ENCODE measurements around the gene POU2AF2. TPM values are rescaled to one million over a fixed set of nuclear protein-coding genes. Genes with fewer than 3 reads are reported as not detected.

The POU2AF2 gene
- total RNA-seq, 2 experiments from 2014 or later: not detected

DNA sequence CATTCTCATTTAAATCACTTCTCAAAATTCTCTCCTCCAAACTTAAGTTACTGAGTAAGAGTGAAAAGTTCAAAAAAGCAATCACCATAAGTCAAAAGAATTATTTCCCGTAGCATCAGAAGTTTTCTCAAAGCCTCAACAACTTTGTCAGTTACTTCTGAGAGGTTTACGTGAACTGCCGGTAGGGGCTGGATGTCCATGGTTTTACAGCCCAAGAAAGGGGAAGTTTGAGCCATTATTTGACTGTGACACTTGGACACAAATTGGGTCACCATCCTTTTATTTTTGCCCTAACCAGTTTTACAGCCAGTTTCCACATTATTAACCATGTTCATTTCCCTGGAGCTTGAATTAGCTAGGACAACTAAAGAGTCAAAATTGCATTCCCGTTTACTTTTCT is 60.4 kb downstream of the POU2AF2 start:
- TF ChIP-seq CTCF (IDR thresholded peaks at IDR 0.05): no peak
- Mint-ChIP-seq H3K36me3 (ENCODE audit: low read depth) (no peaks in the 10 kb centered on the region), H3K9me3 (no peaks in the 10 kb centered on the region), H3K27ac (no peak overlapping the region), H3K27me3 (peaks cover 17% of the 10 kb centered on the region), H3K4me3 (no peak overlapping the region), H3K4me1 (ENCODE audit: low read depth) (no peaks in the 10 kb centered on the region)
- intact Hi-C loops (cut with micrococcal nuclease): no loop called here
- ATAC-seq (no peak), DNase-seq (no peak)
- ChIA-PET POLR2A (no interaction called here), CTCF (no interaction called here)

DNA sequence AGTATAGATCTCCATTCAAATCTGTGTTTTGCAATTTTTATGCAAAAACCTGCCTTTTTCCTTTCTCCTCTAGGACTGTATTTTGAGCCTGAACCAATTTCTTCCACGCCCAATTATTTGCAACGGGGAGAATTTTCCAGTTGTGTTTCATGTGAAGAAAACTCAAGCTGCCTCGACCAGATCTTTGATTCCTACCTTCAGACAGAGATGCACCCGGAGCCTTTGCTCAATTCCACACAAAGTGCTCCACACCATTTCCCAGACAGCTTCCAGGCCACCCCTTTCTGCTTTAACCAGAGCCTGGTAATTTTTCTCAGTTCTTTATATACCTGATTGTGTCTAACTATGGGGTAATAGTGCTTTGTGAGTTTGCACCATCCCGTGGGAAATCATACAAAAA is 60.8 kb downstream of the POU2AF2 start:
- no peaks in the 10 kb centered on the region for H3K9me3 Mint-ChIP-seq
- DNase-seq (no peak), ATAC-seq (no peak)
- H3K4me1 Mint-ChIP-seq (ENCODE audit: low read depth): no peaks in the 10 kb centered on the region
- TF ChIP-seq CTCF (IDR thresholded peaks at IDR 0.05): no peak
- ChIA-PET POLR2A (no interaction called here), CTCF (no interaction called here)
- no peak overlapping the region for H3K4me3 Mint-ChIP-seq
- no peaks in the 10 kb centered on the region for H3K36me3 Mint-ChIP-seq (ENCODE audit: low read depth)
- intact Hi-C loops (cut with micrococcal nuclease): no loop called here
- H3K27ac Mint-ChIP-seq: no peak overlapping the region
- peaks cover 13% of the 10 kb centered on the region for H3K27me3 Mint-ChIP-seq

GRCh38 chr11:111307472-111308108 is 62.1 kb downstream of the POU2AF2 start:
- Mint-ChIP-seq H3K4me3 (no peak overlapping the region), H3K27ac (no peak overlapping the region), H3K27me3 (peaks cover 11% of the 10 kb centered on the region), H3K9me3 (no peaks in the 10 kb centered on the region), H3K4me1 (ENCODE audit: low read depth) (no peaks in the 10 kb centered on the region), H3K36me3 (ENCODE audit: low read depth) (no peaks in the 10 kb centered on the region)
- CTCF ChIA-PET: interaction anchor here (1.4 kb wide), 1 partner anchor 138 kb away, joined by 3 read pairs; no protein-coding TSS in a partner anchor
- no peak for TF ChIP-seq CTCF (IDR thresholded peaks at IDR 0.05)
- no peak for ATAC-seq
- POLR2A ChIA-PET: no interaction called here
- DNase-seq: no peak
- intact Hi-C loops (cut with micrococcal nuclease): no loop called here

DNA sequence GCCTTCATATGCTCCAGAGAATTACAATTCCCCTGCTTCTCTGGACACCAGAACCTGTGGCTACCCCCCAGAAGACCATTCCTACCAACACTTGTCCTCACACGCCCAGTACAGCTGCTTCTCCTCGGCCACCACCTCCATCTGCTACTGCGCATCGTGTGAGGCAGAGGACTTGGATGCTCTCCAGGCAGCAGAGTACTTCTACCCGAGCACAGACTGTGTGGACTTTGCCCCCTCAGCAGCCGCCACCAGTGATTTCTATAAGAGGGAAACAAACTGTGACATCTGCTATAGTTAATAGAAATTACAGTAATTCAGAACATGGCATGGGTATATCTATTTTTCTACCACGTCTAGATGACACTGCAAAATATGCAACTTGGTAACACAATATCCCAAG is 62.6 kb downstream of the POU2AF2 start:
- no peaks in the 10 kb centered on the region for H3K4me1 Mint-ChIP-seq (ENCODE audit: low read depth)
- peaks cover under 1% of the 10 kb centered on the region for H3K9me3 Mint-ChIP-seq
- H3K27me3 Mint-ChIP-seq: peaks cover 11% of the 10 kb centered on the region
- no peak overlapping the region for H3K27ac Mint-ChIP-seq
- ChIA-PET POLR2A (no interaction called here), CTCF (interaction anchor here (1.4 kb wide), 1 partner anchor 138 kb away, joined by 3 read pairs; no protein-coding TSS in a partner anchor)
- intact Hi-C loops (cut with micrococcal nuclease): no loop called here
- ATAC-seq (no peak), DNase-seq (no peak)
- no peak for TF ChIP-seq CTCF (IDR thresholded peaks at IDR 0.05)
- H3K4me3 Mint-ChIP-seq: no peak overlapping the region
- no peaks in the 10 kb centered on the region for H3K36me3 Mint-ChIP-seq (ENCODE audit: low read depth)

DNA sequence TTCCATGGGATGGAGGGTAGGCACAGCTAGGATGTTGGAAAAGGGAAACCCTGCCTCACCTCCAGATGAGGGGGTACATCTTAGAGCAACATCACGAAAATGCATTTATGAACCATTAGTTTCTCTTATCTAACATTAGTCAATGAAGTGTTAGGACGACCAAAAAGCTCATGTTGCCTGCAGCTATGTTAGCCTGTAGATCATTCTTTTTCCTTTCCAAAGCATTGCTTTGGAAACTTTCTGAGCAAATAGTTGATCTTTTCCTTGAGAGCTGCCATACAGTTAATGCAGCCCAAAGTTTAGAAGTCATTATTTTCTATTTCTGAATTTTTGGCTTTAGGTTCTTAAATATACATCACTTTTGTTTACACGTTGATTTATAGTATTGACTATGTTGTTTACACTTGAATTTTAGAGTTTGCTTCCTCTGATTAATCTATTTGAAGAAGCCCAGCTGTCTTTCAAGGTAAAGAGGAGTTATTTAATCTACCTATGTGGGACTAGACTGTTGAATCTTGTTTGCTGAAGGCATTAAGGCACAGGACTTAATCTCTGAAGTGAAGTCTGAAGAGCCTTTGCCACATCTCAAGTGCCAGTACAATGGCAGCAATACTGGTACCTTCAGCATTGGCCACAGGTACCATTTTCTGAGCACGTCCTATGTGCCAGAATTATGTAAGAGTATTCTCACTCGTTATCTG is 63.8 kb downstream of the POU2AF2 start:
- no peak for TF ChIP-seq CTCF (IDR thresholded peaks at IDR 0.05)
- CTCF ChIA-PET: no interaction called here
- no peak overlapping the region for H3K4me3 Mint-ChIP-seq
- intact Hi-C loops (cut with micrococcal nuclease): no loop called here
- H3K36me3 Mint-ChIP-seq (ENCODE audit: low read depth): no peaks in the 10 kb centered on the region
- H3K9me3 Mint-ChIP-seq: peaks cover 4% of the 10 kb centered on the region
- no peaks in the 10 kb centered on the region for H3K4me1 Mint-ChIP-seq (ENCODE audit: low read depth)
- H3K27me3 Mint-ChIP-seq: peaks cover 12% of the 10 kb centered on the region
- ATAC-seq (no peak), DNase-seq (no peak)
- POLR2A ChIA-PET: no interaction called here
- no peak overlapping the region for H3K27ac Mint-ChIP-seq

All from activated CD8-positive, alpha-beta T cell treated with anti-CD3 and anti-CD28 coated beads for 36 hours (primary cell).